B cell (primary cell): ENCODE results near the gene ALG2.

Experiments used
- EZH2 ChIP-seq: IDR thresholded peaks from 2 replicates; pipeline ENCODE4 v1.6.1; 2012; ENCODE audit warnings: borderline replicate concordance, low read depth, mild to moderate bottlenecking, moderate library complexity, low read length; ENCODE audit not compliant: insufficient read depth, poor library complexity, severe bottlenecking
- TF ChIP-seq, protein P1 (sequence below): fragments of 200-600 bp; IDR thresholded peaks from one replicate; pipeline ENCODE4 v1.8.0; 2022; ENCODE audit warnings: antibody characterized with exemption, mild to moderate bottlenecking

DNA sequence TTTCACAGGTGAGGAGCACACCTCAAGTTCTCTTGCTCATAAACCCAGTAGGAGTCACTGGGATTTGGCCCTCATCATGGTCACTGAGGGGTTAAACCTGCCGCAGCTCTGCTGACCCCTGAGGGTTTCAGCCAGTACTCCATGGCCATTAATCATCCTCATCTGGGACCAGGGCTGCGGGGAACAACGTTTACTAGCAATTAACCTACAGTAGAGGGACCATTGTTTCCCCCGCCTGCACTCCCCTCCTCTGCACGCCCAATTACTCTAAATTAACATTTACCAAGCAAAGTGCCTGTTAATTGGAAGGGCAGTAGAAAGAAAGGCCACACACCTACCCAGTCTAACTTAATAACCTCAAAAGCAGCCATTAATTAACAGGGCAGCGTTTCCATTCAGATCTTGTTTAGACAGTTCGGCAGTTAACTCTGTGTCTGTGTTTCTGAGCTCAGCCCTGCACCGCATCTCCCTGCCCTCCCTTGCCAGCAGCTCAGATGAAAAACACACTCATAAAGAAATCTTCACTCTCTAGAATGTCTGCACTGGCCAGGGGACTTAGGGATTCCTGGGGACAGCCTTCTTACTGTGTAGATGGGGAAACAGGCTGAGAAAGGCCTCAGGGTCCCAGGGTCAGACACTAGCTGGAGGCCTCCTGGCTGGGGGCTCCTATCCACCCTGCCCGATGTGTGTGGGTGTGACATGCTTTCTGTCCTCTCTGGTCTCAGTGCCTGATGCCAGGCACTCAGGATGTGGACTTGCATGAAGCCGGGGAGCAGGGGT is 51.6 kb downstream of the ALG2 start:
- TF ChIP-seq, protein P1, sequence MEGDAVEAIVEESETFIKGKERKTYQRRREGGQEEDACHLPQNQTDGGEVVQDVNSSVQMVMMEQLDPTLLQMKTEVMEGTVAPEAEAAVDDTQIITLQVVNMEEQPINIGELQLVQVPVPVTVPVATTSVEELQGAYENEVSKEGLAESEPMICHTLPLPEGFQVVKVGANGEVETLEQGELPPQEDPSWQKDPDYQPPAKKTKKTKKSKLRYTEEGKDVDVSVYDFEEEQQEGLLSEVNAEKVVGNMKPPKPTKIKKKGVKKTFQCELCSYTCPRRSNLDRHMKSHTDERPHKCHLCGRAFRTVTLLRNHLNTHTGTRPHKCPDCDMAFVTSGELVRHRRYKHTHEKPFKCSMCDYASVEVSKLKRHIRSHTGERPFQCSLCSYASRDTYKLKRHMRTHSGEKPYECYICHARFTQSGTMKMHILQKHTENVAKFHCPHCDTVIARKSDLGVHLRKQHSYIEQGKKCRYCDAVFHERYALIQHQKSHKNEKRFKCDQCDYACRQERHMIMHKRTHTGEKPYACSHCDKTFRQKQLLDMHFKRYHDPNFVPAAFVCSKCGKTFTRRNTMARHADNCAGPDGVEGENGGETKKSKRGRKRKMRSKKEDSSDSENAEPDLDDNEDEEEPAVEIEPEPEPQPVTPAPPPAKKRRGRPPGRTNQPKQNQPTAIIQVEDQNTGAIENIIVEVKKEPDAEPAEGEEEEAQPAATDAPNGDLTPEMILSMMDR, result no peak
- TF ChIP-seq EZH2, result no peak
